NCI-H1105 (cell line): ENCODE data around the gene TMEM120B.
A peak's percentile ranks its signal among the peaks of the same experiment; 100 is the strongest.
"Not testable (repeated sequence)": the region's sequence is repeated elsewhere in the genome, so short reads cannot be mapped to it uniquely, and the experiment has no call there.

Experiments
- DNase-seq: peaks from one replicate; lab custom pipeline; 2025; lab: John Stamatoyannopoulos, UW

TMEM120B gene

DNA sequence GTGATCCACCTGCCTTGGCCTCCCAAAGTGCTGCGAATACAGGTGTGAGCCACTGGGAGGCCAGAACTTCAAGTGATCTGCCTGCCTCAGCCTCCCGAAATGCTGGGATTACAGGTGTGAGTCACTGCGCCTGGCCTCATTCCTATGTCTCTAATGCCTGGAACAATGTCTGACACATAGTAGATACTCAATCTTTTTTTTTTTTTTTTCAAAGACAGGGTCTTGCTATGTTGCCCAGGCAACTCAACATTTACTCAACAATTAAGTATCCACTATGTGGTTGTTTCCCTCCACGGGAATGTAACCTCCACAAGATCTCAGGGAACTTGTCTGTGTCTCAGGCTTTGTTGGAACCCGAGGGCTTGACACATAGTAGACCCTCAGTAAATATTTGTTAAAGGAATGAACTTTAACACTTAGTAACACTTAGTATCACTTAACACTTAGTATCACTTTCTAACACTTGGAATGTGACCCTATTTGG, 3.0 kb upstream of the TMEM120B start:
- no peak for DNase-seq

DNA sequence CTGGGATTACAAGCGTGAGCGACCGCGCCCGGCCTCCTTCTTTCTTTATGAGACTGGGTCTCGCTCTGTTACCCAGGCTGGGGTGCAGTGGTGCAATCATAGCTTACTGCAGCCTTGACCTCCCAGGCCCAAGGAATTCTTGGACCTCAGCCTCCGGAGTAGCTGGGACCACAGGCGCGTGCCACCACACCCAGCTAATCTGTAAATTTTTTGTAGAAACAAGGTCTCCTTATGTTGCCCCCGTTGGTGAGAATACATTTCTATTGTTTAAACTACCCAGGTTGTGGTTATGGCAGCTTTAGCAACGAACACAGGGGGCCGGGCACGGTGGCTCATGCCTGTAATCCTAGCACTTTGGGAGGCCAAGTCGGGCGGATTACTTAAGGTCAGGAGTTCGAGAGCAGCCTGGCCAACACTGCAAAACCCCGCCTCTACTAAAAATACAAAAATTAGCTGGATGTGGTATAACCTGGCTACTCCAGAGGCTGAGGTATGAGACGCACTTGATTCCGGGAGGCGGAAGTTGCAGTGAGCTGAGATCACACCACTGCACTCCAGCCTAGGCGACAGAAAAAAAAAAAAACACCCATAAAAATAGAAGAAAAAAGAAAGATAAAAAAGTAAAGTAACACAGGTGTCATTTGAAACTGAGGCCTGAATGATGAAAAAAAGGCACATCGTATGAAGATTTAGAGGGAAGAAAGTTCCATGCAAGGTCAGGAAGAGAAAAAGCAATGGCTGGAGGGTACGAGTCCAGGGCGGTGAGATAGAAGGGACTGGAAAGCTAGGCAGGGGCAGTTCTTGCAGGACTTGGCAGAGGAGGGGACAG, 977 bp upstream of the TMEM120B start:
- DNase-seq, result no peak

DNA sequence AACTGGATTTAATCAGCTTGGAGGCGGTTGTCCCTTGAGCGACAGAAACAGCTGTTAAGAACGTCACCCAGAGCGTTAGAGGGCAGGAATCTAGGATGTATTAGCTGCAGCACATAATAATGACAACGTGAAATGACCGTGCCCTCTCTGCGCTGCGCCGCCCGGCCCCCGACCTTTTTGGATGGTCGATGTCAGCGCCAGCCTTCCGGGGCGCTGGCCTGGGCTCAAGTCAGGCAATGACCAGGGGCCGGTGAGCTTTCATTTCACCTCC, 427 bp upstream of the TMEM120B start:
- peak; percentile 19 for DNase-seq

DNA sequence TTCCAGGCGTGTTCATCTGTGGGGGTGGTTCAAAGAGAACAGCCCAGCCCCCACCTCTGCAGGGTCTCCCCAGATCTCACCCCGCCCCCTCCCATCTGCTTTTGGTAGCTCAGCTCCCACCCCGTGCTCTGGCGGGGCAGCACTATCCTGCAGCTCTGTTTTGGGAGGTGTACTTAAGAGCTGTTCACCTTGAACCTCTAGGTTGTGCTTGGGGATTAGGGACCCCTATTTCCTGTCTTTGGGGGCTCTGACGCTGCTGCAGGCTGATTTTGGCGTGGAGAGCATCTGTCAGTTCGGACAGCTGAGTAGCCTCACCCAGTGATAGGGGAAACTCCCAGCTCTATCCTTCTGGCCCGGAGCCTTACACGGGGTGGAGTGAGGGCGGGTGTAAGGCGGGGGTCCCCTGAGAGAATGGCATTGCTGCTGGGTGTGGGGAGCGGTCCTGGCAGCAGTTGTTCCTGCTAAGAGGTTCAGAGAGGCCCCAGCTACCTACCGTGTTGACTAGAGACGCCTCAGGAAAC, 765 bp downstream of the TMEM120B start:
- no peak for DNase-seq

DNA sequence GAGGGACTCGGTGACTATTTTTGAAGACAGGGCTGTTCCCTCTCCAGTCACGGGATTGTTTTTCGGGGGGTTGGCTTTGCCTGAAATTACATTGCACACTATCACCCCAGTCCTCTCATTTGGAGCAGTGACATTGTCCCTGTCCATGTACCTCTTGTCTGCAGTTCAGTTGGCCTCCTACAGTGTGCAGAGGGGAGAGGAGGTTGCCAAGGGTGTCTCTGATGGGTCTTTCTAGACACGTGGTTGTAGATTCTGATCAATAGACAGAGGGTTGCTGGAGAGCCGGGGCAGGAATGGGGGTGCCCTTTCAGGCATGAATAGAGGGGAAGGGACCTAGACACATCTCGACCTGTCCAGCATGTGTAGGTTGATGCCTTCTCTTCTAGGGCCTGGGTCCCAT, 1.2 kb downstream of the TMEM120B start:
- no peak for DNase-seq

DNA sequence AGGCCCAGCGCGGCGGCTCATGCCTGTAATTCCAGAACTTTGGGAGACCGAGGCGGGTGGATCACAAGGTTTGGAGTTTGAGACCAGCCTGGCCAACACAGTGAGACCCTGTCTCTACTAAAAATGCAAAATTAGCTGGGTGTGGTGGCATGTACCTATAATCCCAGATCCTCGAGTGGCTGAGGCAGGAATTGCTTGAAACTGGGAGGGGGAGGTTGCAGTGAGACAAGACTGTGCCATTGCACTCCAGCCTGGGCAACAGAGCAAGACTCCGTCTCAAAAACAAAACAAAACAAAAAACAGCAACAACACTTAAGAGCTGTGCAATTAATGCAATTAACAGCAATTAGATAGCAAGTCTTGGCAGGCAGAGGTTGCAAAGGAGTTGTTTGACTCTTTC, 2.5 kb downstream of the TMEM120B start:
- not testable (repeated sequence) for DNase-seq

DNA sequence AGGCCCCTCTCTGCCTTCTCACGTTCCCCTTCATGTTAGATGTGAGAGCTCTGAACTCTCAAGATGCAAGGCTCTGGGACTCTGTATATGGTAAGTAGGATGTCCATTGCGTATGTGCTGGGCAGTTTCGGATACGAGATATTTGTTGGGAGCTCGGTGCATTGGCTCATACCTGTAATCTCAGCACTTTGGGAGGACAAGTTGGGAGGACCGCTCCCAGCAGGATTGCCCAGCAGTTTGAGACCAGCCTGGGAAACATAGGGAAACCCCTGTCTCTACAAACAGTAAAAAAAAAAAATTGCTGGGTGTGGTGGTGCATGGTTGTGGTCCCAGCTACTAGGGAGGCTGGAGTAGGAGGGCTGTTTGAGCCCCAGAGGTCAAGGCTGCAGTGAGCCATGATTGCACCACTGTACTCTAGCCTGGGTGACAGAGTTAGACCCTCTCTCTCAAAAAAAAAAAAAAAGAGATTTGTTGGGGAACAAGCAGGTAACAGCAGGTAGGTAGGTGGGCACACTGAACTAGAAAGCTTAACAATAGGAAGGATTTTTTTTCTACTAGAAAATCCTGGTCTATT, 3.4 kb downstream of the TMEM120B start:
- no peak for DNase-seq

DNA sequence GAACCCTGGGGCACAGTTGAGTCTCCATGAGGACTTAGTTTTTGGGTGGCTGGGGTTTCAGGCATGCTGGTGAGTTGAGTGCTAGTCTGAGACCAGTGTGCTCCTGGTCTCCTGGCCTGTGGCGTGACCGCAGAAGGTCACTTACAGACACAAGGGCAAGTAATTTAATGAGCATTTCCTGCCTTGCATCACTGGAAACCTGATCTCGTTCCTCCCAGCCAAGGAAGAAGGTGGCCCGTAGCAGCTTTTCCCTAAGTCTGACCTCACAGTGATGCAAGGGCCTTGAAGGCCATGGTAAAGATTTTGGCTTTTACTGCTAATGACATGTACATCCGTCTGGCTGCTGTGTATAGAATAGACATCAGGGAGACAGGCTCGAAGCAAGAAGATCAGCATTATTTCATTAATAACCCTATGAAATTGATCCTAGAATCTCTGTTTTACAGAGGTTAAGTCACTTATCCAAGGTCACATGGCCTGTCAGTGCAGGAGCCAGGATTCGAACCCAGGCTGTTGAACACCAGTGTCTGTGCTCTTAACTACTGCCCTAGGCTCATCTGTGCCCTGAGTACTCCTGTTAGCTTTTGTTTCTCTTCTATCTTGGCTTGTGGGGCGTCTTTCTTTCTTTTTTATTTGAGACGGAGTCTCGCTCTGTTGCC, 4.6 kb downstream of the TMEM120B start:
- DNase-seq, result no peak

DNA sequence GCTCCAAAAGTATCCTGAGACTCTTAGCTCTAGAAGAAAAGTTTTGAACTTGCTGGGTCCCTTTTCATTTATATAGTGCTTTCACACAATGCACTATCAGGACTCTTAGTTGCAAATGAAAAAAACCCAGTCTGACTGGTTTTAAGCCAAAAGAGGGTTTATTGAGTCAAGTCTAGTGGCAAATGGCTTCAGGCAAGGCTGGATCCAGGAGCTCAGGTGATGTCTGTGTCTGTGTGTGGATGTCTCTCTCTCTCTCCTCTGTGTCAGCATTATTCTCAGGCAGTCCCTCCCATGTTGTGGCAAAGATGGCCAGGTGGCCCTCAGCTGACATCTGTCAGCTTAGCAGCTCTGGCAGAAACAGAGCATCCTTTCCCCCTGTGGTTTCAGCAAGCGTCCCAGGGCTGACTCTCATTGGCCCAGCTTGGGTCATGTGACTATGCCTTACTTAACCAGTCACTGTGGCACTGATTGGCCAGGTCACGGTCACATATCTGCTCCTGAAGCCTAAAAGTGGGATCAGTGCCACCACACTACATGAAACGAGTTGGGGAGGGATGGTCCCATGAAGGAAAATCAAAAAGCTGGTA, 6.2 kb downstream of the TMEM120B start:
- DNase-seq, result no peak

DNA sequence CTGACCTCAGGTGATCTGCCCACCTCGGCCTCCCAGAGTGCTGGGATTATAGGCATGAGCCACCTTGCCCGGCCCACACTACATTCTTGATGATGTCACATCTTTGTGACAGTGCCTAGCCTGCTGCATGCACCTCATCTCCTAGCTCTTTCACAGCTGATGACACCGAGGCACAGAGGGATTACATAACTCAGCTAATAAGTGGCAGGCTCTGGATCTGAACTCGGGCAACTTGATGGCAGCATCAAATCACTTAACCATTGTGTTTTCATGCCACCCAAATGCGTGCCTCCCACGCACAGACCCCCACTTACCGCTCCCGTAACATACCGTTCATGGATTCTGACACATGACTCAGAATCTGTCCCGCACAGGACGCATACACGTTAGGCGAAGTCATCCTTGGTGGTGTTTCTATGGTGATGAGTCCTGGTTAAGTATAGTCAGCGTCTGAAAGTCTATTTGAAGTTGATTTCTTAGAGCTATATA, 7.4 kb downstream of the TMEM120B start:
- DNase-seq, result no peak

DNA sequence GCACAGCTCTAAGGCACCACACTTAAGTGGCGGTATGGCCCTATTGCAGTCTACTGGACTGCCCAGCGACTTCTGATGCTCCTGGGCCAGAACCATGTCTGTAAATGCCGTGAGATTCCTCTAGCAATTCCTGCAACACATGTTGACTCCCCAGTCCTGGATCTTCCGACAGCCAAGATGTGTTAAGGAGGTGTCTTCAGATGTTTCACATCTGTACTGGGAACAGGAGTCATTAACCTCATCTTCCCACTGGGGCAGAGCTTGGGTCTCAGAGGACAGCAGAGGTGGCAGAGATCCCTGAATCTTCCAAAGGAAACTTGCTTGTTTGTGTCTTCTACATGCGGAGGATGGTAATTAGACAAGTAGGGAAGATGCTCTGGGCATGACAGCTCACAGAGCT, 8.2 kb downstream of the TMEM120B start:
- no peak for DNase-seq

DNA sequence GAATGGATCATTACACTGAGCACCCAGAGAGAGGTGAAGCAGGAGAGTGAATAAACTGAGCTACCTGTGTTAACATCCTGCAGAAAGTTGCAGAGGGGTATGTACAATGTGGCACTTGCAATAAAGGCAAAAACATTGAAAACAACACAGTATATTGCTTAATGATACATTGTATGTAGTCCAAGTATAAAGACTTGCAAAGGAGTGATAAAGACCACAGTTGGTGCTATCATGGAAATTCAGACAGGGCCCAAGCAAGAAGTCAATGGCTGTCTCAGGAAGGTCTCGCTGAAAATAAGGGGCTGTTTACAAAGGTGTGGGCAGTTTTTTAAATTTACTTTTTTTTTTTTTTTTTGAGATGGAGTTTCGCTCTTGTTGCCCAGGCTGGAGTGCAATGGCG, 10.0 kb downstream of the TMEM120B start:
- DNase-seq, result no peak

DNA sequence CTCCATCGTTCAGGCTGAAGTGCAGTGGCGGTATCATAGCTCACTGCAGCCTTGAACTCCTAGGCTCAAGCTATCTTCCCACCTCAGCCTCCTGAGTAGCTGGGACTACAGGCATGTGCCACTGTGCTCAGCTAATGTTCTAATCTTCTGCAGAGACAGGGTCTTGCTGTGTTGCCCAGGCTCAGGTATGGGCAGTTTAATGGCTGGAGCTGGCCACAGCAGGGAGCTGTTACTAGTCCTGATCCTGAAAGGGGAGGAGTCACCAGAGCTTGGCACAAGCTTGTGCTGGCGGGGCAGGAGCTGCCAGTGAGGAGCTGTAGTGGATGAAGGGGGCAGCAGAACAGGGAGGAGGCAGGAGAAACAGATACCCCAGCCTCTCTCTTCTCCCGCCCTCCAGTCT, 10.6 kb downstream of the TMEM120B start:
- DNase-seq, result no peak

DNA sequence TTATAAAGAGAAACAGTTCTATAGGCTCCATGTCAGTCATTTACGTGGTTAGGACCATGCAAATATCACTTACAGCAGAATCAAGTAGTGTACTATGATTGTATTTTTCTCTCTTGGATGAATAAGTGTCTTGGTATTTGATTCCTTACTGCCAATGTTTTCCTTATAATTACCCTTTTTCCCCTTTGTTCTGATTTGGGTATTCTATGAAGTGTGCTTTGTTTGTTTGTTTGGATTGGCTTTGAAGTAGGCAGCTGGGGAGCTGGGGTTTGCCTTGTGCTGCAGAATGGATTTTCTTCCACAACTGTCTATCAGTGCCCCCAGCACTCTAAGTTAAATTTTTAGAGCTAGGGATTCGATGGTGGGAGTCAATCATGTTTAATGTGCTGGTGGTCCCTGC, 12.4 kb downstream of the TMEM120B start:
- DNase-seq, result no peak

DNA sequence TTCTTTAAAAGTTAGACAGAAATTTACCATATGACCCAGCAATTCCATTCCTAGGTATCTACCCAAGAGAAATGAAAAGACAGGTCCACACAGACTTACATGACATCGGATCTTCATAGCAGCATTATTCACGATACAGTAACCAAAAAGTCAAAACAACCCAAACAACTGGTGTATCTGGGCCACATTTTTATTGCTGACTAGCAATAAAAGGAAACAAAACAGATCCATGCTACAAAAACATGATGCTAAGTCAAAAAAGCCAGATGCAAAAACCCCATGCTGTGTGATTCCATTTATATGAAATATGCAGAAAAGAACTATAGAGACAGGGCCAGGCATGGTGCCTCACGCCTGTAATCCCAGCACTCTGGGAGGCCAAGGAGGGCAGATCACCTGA, 12.9 kb downstream of the TMEM120B start:
- DNase-seq, result no peak

DNA sequence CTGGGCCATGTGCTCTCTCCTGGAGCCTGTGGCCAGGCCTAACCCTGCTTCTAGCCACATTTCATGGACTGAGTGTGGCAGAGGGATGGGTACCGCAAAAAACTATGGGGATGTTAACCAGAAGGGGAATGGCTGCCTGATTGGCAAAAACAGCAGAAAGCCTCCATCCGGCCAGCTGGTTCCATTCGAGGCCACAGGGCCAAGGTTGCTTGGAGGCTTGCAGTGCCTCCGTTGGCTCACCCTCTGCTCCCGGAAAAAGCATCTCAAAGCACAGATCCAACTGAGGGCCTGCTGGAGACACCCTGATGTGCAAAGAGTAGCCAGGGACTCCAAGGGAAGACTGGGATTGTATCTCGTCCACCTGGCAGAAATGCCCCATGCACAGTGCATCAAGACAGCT, 16.5 kb downstream of the TMEM120B start:
- no peak for DNase-seq

DNA sequence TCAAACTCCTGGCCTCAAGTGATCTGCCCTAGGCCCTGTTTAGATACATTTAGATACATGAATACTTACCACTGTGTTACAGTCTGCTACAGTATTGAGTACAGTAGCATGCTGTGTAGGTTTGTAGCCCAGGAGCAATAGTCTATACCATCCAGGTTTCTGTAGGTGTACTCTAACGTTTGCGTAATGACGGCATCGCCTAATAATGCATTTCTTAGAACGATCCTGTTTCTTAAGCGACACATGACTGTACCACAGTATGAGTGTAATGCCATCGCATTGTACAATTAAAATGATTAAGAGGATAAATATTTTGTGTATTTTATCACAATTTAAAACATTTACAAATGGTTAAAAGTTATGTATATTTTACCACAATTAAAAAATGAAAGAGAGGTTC, 18.9 kb downstream of the TMEM120B start:
- DNase-seq, result no peak

DNA sequence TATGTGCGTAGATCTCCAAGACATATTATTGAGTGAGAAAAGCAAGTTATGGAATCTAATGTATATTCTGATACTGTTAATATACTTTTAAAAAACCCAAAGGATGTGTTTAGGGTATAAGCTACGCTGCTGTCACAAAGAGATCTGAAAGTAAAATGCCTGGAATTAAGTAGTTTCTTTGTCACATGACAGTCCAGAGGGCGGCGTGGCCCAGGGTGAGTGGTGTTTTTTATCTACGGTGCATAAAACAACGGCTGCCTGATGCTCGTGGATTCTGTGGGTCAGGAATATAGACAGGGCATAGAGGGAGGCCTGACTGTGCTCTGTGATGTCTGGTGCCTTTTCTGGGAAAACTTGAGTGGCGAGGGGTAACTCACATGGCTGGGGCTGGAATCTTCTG, 21.3 kb downstream of the TMEM120B start:
- no peak for DNase-seq

DNA sequence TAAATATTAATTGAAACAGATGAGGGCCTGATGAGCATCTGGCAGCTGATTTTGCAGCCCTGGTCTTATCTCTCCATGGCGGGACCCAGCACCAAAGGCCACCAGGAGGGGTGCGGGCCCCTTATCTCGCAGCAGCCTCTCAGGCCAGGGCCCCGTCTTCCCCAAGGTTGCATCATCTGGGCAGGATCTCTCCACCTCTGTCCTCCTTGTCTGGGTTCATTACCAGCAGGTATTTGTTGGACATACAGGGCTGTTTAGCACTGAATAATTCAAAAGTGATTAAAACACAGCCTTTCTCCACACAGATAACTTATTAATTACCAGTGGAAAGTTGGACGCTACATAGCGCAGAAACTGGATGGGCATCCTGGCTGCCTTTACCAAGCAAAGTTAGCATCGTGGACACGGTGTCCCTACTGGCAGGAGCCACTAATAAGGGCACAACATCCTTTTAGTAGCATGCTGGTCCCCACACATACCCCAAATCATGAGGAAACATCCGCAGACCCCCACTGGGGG, 25.8 kb downstream of the TMEM120B start:
- DNase-seq, result no peak

DNA sequence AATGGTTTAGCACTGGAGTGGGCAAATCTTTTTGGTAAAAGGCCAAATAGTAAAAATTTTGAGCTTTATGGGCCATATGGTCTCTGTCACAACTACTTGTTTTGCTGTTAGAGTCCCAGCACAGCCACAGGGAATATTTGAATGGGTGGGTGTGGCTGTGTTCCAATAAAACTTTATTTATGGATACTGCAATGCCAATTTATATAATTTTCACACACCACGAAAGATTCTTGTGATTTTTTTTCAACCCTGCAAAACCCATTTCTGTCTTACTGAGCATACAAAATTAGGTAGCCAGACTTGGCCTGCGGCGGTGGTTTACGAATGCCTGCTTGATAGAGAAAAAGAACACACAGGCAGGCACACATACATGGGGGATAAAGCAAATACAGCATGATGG, 28.3 kb downstream of the TMEM120B start:
- DNase-seq, result no peak

DNA sequence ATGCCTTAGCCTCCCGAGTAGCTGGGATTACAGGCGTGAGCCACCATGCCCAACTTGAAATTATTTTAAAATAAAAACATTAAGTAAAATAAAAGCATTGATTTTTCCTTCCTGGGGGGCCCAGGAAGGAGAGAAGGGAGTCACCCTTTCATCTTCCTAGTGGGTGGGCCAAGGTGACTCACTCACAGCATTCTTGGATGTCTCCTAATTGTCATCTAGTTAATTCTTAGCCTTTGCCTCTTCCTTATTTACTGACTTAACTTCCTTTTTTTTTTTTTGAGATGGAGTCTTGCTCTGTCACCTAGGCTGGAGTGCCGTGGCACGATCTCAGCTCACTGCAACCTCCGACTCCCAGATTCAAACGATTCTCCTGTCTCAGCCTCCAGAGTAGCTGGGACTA, 29.2 kb downstream of the TMEM120B start:
- no peak for DNase-seq

DNA sequence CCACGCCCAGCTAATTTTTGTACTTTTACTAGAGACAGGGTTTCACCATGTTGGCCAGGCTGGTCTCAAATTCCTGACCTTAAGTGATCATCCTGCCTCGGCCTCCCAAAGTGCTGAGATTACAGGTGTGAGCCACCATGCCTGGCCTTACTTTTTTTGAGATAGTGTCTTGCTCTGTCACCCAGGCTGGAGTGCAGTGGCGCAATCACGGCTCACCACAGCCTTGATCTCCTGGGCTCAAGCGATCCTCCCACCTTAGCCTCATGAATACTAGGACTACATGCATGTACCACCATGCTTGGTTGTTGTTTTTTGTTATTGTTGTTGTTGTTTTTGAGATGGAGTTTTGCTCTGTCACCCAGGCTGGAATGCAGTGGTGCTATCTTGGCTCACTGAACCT, 33.0 kb downstream of the TMEM120B start:
- not testable (repeated sequence) for DNase-seq

DNA sequence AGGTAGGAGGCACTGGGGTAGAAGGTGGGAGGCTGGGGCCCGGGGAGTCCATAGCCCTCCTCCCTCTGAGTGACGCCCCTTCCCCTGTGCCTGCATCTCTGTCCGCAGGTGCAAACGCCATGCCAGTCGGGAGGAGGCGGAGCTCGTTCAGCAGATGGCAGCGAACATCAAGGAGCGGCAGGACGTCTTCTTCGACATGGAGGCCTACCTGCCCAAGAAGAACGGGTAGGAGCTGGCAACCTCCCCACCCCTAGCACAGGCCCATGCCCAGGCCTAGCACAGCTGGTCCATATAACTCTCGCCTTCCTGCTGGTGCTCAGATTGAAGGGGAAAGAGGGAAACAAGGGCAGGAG, 35.6 kb downstream of the TMEM120B start:
- no peak for DNase-seq
